ENCODE measurements around the gene TGFBRAP1.

DNA sequence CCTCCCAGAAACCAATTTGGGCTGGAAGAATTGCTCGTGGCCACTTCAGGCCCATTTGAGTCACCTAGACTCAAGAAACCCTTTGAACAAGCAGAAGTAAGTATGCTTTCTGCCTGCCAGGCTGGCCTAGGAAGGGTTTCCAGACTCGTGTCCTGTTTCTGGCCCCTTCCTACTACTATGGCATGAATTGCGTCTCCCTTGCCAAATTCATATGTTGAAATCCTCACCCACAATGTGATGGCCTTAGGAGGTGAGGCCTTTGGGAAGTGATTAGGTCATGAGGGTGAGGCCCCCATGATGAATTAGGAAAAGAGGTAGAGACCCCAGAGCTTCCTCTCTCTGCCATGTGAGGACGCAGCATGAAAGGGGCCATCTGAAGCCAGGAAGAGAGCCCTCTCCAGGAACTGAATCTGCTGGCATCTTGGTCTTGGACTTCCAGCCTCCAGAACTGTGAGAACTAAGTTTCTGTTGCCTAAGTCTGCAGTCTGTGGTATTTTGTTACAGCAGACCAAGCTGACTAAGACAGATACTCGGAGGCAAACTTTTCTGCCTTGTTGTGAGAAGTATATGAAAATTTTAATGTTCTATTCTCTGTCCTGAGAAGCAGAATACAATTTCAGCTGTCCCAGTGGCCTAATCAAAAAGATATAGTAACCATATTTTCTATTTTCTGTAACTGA lies 74.9 kb downstream of the TGFBRAP1 start:
- TF ChIP-seq, protein P1, sequence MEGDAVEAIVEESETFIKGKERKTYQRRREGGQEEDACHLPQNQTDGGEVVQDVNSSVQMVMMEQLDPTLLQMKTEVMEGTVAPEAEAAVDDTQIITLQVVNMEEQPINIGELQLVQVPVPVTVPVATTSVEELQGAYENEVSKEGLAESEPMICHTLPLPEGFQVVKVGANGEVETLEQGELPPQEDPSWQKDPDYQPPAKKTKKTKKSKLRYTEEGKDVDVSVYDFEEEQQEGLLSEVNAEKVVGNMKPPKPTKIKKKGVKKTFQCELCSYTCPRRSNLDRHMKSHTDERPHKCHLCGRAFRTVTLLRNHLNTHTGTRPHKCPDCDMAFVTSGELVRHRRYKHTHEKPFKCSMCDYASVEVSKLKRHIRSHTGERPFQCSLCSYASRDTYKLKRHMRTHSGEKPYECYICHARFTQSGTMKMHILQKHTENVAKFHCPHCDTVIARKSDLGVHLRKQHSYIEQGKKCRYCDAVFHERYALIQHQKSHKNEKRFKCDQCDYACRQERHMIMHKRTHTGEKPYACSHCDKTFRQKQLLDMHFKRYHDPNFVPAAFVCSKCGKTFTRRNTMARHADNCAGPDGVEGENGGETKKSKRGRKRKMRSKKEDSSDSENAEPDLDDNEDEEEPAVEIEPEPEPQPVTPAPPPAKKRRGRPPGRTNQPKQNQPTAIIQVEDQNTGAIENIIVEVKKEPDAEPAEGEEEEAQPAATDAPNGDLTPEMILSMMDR (conservative IDR thresholded peaks at IDR 0.05; ENCODE audit: low read depth, low read length), result no peak
- TF ChIP-seq EZH2 (IDR thresholded peaks at IDR 0.05; ENCODE audit: borderline replicate concordance, low read depth, low read length, poor library complexity, severe bottlenecking), result no peak
